Mammary epithelial cell (primary cell): ENCODE results near the gene ENOX1.

Source experiments
- EZH2 ChIP-seq: IDR thresholded peaks from 2 replicates; pipeline ENCODE4 v1.6.1; 2012; ENCODE audit warnings: low read length, inconsistent platforms, borderline replicate concordance
- TF ChIP-seq, protein P1 (sequence below), 2 donors: IDR thresholded peaks in 1 of 2; conservative IDR thresholded peaks in 1 of 2; 2 replicates each; pipeline ENCODE4 v1.5.1; 2011 to 2012; ENCODE audit warnings: inconsistent platforms in 2 of 2, low read length in 2 of 2, mild to moderate bottlenecking in 2 of 2, control low read depth in 1 of 2, low read depth in 1 of 2; ENCODE audit not compliant: insufficient read depth in 1 of 2; ENCODE audit errors: extremely low read depth in 1 of 2

GRCh38 chr13:43469791-43470190 lies 317.0 kb downstream of the ENOX1 start:
- TF ChIP-seq, protein P1, sequence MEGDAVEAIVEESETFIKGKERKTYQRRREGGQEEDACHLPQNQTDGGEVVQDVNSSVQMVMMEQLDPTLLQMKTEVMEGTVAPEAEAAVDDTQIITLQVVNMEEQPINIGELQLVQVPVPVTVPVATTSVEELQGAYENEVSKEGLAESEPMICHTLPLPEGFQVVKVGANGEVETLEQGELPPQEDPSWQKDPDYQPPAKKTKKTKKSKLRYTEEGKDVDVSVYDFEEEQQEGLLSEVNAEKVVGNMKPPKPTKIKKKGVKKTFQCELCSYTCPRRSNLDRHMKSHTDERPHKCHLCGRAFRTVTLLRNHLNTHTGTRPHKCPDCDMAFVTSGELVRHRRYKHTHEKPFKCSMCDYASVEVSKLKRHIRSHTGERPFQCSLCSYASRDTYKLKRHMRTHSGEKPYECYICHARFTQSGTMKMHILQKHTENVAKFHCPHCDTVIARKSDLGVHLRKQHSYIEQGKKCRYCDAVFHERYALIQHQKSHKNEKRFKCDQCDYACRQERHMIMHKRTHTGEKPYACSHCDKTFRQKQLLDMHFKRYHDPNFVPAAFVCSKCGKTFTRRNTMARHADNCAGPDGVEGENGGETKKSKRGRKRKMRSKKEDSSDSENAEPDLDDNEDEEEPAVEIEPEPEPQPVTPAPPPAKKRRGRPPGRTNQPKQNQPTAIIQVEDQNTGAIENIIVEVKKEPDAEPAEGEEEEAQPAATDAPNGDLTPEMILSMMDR (conservative IDR thresholded peaks at IDR 0.05 in 1 of 2, IDR thresholded peaks at IDR 0.05 in 1 of 2; ENCODE audit: extremely low read depth in 1 of 2, insufficient read depth in 1 of 2, low read depth in 1 of 2, low read length in 2 of 2): no peak
- no peak for TF ChIP-seq EZH2
